ENCODE measurements around the gene UTS2B.

DNA sequence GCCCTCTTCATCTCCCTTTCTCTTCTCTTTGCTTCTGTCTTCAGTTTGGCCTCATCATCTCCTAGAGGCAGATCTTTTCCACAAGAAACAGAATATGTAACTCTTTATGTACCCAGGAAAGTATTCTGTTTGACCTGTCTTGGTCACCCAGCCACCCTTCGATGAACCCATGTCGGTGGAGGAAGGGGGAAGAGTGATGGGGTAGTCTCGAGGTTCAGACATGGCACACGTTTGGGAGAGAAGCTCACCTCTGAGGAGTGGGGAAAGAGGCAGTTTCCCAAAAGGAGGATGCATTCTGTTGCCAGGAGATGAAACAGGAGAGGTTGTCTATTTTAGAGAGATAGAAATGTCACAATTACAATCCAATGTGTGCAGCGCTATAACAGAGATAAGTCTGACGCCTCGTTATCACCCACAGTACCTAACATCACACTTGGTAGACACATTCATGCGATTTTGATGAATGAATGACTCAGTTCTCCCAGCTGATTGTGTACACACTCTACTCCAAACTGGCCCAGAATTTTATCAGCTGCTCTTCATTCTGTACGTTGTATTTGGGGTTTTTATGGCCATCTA, 1.9 kb downstream of the UTS2B start:
- TF ChIP-seq EZH2 (IDR thresholded peaks at IDR 0.05; ENCODE audit: borderline replicate concordance, low read depth, low read length, severe bottlenecking) (no peak), CTCF (IDR thresholded peaks at IDR 0.05; ENCODE audit: borderline replicate concordance, extremely low read depth, low read length, poor library complexity, severe bottlenecking) (no peak)

Data from DND-41 (cell line).